OCI-LY7 (cell line): Measurements from ENCODE around the gene DIAPH3.

Experiments
- EZH2phosphoT487 ChIP-seq: fragments of 200-600 bp; sonication (generic); IDR thresholded peaks from 2 replicates; pipeline ENCODE4 v1.6.1; 2018; ENCODE audit warnings: low read depth, borderline replicate concordance, mild to moderate bottlenecking, mixed run types, antibody characterized with exemption, low read length, moderate library complexity, mixed read lengths
- TF ChIP-seq, protein P1 (sequence below): fragments of 200-600 bp; sonication (generic); conservative IDR thresholded peaks from 2 replicates; pipeline ENCODE4 v1.5.1; 2014; ENCODE audit warnings: mild to moderate bottlenecking, antibody characterized with exemption, low read length, moderate library complexity, mixed read lengths

DNA sequence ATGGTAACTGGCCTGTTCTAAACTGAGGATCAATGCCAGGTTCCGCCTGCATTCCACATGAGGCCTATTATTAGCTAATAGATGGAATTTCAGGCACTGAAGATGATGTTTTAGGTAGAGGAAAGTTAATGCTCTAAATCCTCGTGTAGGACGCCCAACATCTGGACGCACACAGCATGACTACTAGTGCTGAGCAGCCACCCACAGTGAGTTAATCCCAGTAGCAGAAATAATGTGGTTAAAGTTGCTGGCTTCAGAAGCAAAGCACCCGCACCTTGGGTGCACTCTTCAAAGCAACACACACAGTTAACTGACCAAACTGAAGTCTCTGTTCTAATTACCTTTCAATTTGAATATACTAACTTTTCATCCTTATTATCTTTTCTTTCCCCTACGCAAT, 150.6 kb downstream of the DIAPH3 start:
- no peak for TF ChIP-seq EZH2phosphoT487
- TF ChIP-seq, protein P1, sequence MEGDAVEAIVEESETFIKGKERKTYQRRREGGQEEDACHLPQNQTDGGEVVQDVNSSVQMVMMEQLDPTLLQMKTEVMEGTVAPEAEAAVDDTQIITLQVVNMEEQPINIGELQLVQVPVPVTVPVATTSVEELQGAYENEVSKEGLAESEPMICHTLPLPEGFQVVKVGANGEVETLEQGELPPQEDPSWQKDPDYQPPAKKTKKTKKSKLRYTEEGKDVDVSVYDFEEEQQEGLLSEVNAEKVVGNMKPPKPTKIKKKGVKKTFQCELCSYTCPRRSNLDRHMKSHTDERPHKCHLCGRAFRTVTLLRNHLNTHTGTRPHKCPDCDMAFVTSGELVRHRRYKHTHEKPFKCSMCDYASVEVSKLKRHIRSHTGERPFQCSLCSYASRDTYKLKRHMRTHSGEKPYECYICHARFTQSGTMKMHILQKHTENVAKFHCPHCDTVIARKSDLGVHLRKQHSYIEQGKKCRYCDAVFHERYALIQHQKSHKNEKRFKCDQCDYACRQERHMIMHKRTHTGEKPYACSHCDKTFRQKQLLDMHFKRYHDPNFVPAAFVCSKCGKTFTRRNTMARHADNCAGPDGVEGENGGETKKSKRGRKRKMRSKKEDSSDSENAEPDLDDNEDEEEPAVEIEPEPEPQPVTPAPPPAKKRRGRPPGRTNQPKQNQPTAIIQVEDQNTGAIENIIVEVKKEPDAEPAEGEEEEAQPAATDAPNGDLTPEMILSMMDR, result no peak
